ENCODE data around the gene MRTO4. TPM values are rescaled to one million over a fixed set of nuclear protein-coding genes. Genes with fewer than 3 reads are reported as not detected.

Gene MRTO4
- total and polyA plus RNA-seq, 2 of the 13 experiments (the other 11 are each of a cell fraction or from before 2014, with no cell fraction given) = 28.1 to 59.2 TPM

DNA sequence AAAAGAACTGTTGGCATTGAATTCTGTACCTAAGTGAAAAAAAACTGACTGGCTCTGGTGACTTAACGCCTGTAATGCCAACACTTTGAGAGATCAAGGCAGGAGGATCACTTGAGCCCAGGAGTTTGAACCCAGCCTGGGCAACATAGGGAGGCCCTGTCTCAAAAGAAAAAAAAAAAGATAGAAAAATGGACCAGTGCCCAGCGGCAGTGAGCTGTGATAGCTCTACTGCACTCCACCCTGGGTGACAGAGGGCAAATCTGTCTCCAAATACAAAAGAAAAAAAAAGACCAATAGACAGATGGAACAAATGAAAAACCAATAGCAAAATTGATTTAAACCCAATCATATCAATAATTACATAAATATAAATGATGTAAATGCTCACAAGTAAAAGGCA lies 37.6 kb downstream of the MRTO4 start:
- Histone ChIP-seq H3K79me2 (ENCODE audit: insufficient read depth, low read length) (no peaks in the 10 kb centered on the region), H3K27ac (ENCODE audit: extremely low read length, insufficient read depth, low read length) (no peak overlapping the region), H3K27me3 (ENCODE audit: control insufficient read depth in 1 of 2, insufficient read depth in 2 of 2, low read length in 2 of 2) (no peaks in the 10 kb centered on the region), H2AFZ (ENCODE audit: low read length) (no peak overlapping the region), H3K9me3 (ENCODE audit: low read length) (no peaks in the 10 kb centered on the region), H4K20me1 (ENCODE audit: insufficient read depth, low read length) (no peaks in the 10 kb centered on the region), H3K4me3 (replicated peaks in 1 of 3; ENCODE audit: insufficient read depth in 1 of 3, low read depth in 2 of 3, low read length in 3 of 3) (no peak overlapping the region), H3K4me1 (ENCODE audit: insufficient read depth, low read length) (peaks cover 16% of the 10 kb centered on the region), H3K9ac (ENCODE audit: insufficient read depth, low read depth, low read length) (no peak overlapping the region), H3K4me2 (ENCODE audit: low read depth, low read length) (no peak overlapping the region), H3K36me3 (replicated peaks in 1 of 2; ENCODE audit: control insufficient read depth in 1 of 2, insufficient read depth in 2 of 2, low read length in 2 of 2) (0 out of 5 replicates have a peak, but pooled peaks cover 0 to 2% of the 10 kb centered on the region in 2 experiments)
- POLR2A ChIA-PET = no interaction called here
- DNase-seq (ENCODE audit: low spot score) (no peak), ATAC-seq (no peak), FAIRE-seq (no peak)
- intact Hi-C loops (cut with micrococcal nuclease; ENCODE audit: unreplicated experiment) = no loop called here
- TF ChIP-seq, protein P1, sequence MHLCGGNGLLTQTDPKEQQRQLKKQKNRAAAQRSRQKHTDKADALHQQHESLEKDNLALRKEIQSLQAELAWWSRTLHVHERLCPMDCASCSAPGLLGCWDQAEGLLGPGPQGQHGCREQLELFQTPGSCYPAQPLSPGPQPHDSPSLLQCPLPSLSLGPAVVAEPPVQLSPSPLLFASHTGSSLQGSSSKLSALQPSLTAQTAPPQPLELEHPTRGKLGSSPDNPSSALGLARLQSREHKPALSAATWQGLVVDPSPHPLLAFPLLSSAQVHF (CRISPR knock-in tag; IDR thresholded peaks at IDR 0.05) = no peak
- TF ChIP-seq POLR2AphosphoS5 (IDR thresholded peaks at IDR 0.05; ENCODE audit: low read depth, low read length) (no peak), ARHGAP35 (CRISPR knock-in tag; IDR thresholded peaks at IDR 0.05; ENCODE audit: borderline replicate concordance) (no peak), TBL1XR1 (IDR thresholded peaks at IDR 0.05; ENCODE audit: borderline replicate concordance, low read length, partially characterized antibody) (no peak)
- TF ChIP-seq, protein P2, sequence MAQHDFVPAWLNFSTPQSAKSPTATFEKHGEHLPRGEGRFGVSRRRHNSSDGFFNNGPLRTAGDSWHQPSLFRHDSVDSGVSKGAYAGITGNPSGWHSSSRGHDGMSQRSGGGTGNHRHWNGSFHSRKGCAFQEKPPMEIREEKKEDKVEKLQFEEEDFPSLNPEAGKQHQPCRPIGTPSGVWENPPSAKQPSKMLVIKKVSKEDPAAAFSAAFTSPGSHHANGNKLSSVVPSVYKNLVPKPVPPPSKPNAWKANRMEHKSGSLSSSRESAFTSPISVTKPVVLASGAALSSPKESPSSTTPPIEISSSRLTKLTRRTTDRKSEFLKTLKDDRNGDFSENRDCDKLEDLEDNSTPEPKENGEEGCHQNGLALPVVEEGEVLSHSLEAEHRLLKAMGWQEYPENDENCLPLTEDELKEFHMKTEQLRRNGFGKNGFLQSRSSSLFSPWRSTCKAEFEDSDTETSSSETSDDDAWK (CRISPR knock-in tag; IDR thresholded peaks at IDR 0.05) = no peak
- CTCF ChIA-PET (ENCODE audit: low intra/inter-chr PET ratio, low total read pairs) = no interaction called here
- 91% methylated on average over 2 of the region's 2 CpGs for WGBS (ENCODE audit: low lambda C conversion rate)
- in situ Hi-C loops (cut with HindIII; ENCODE audit: extremely low pct_ligation_motif_present, low pct_unique_long_range_greater_than_20kb) = no loop called here
- no TSS peak for BruUV-seq (replicated peaks)

DNA sequence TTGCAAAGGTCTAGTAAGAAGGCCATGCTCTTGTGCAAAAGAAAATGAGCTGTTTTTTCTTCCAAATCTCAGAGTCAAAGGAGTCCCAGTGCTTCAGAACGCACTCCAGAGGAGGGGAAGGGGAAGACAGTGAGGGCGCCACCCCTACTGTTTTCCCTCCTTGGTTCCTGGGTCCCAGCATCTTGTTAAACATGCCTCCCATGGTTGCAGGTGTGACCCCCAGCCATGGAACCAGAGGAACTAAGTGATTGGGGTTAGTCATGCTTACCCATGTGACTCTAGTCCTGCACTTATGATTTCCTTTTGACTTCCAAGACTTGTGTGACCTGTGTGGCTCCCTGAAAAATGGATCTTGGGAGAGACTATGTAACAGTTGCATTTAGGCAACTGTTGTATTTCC lies 43.0 kb downstream of the MRTO4 start:
- TF ChIP-seq ZMYM2 (CRISPR knock-in tag; IDR thresholded peaks at IDR 0.05) (no peak), KDM6A (CRISPR knock-in tag; IDR thresholded peaks at IDR 0.05; ENCODE audit: low read depth) (no peak), ZNF616 (CRISPR knock-in tag; IDR thresholded peaks at IDR 0.05; ENCODE audit: low read depth) (peak; percentile 98; the same call in 1 of the 2 replicates), ZFP36 (IDR thresholded peaks at IDR 0.05; ENCODE audit: borderline replicate concordance, low read depth, low read length, partially characterized antibody) (no peak), CEBPB (IDR thresholded peaks at IDR 0.05; ENCODE audit: borderline replicate concordance, low read depth, low read length) (peak; percentile 40; the same call in 1 of the 2 replicates)
- TF ChIP-seq, protein P3, sequence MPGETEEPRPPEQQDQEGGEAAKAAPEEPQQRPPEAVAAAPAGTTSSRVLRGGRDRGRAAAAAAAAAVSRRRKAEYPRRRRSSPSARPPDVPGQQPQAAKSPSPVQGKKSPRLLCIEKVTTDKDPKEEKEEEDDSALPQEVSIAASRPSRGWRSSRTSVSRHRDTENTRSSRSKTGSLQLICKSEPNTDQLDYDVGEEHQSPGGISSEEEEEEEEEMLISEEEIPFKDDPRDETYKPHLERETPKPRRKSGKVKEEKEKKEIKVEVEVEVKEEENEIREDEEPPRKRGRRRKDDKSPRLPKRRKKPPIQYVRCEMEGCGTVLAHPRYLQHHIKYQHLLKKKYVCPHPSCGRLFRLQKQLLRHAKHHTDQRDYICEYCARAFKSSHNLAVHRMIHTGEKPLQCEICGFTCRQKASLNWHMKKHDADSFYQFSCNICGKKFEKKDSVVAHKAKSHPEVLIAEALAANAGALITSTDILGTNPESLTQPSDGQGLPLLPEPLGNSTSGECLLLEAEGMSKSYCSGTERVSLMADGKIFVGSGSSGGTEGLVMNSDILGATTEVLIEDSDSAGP (CRISPR knock-in tag; IDR thresholded peaks at IDR 0.05; ENCODE audit: borderline replicate concordance) = no peak
- intact Hi-C loops (cut with micrococcal nuclease; ENCODE audit: unreplicated experiment) = no loop called here
- in situ Hi-C loops (cut with HindIII; ENCODE audit: extremely low pct_ligation_motif_present, low pct_unique_long_range_greater_than_20kb) = no loop called here
- H3K9ac ChIP-seq (ENCODE audit: insufficient read depth, low read depth, low read length) = no peak overlapping the region
- H3K4me2 ChIP-seq (ENCODE audit: low read depth, low read length) = no peak overlapping the region
- no peak overlapping the region for H3K27ac ChIP-seq (ENCODE audit: extremely low read length, insufficient read depth, low read length)
- CTCF ChIA-PET (ENCODE audit: low intra/inter-chr PET ratio, low total read pairs) = no interaction called here
- POLR2A ChIA-PET = interaction anchor here (1.1 kb wide), 1 partner anchor 18 kb away, joined by 3 read pairs; the partner anchor contains the start of gene SLC66A1
- no TSS peak for BruUV-seq (replicated peaks)
- DNase-seq (ENCODE audit: low spot score) (no peak), FAIRE-seq (no peak), ATAC-seq (no peak)
- no peak overlapping the region for H2AFZ ChIP-seq (ENCODE audit: low read length)
- no peaks in the 10 kb centered on the region for H4K20me1 ChIP-seq (ENCODE audit: insufficient read depth, low read length)
- WGBS (ENCODE audit: low lambda C conversion rate) = no CpG with 5 or more reads among the region's 2 CpGs
- no peak overlapping the region for H3K4me3 ChIP-seq (replicated peaks in 1 of 3; ENCODE audit: insufficient read depth in 1 of 3, low read depth in 2 of 3, low read length in 3 of 3)
- no peaks in the 10 kb centered on the region for H3K27me3 ChIP-seq (ENCODE audit: control insufficient read depth in 1 of 2, insufficient read depth in 2 of 2, low read length in 2 of 2)
- no peaks in the 10 kb centered on the region for H3K36me3 ChIP-seq (replicated peaks in 1 of 2; ENCODE audit: control insufficient read depth in 1 of 2, insufficient read depth in 2 of 2, low read length in 2 of 2)
- no peaks in the 10 kb centered on the region for H3K79me2 ChIP-seq (ENCODE audit: insufficient read depth, low read length)
- H3K9me3 ChIP-seq (ENCODE audit: low read length) = no peaks in the 10 kb centered on the region
- H3K4me1 ChIP-seq (ENCODE audit: insufficient read depth, low read length) = peaks cover 7% of the 10 kb centered on the region; the same call in 1 of the 2 replicates
